Skeletal muscle cell (primary cell): ENCODE data around the gene PTPN1.

Experiments
- DNase-seq: peaks from one replicate; pipeline ENCODE4 v3.0.0-alpha.2; 2010; ENCODE audit warnings: low read depth
- H3K4me3 ChIP-seq: 2 replicates; pipeline ENCODE4 v1.5.1; 2011; ENCODE audit warnings: low read depth, mild to moderate bottlenecking, control low read depth, low read length, moderate library complexity

Gene PTPN1

GRCh38 chr20:50547964-50548363 lies 37.8 kb downstream of the PTPN1 start:
- H3K4me3 ChIP-seq = no peak overlapping the region
- no peak for DNase-seq

- no peak for DNase-seq
Observed at GRCh38 chr20:50548396-50548795, 38.2 kb downstream of the PTPN1 start.

GRCh38 chr20:50550531-50550930 lies 40.3 kb downstream of the PTPN1 start:
- DNase-seq = no peak
- no peak overlapping the region for H3K4me3 ChIP-seq

More at GRCh38 chr20:50548396-50548795, 38.2 kb downstream of the PTPN1 start:
- H3K4me3 ChIP-seq = no peak overlapping the region

GRCh38 chr20:50551288-50551687 lies 41.1 kb downstream of the PTPN1 start:
- no peak overlapping the region for H3K4me3 ChIP-seq
- no peak for DNase-seq

GRCh38 chr20:50552979-50553378 lies 42.8 kb downstream of the PTPN1 start:
- H3K4me3 ChIP-seq = no peak overlapping the region
- no peak for DNase-seq

GRCh38 chr20:50554694-50555579 lies 44.8 kb downstream of the PTPN1 start:
- H3K4me3 ChIP-seq = no peak overlapping the region

GRCh38 chr20:50555662-50556061 lies 45.5 kb downstream of the PTPN1 start:
- H3K4me3 ChIP-seq = no peak overlapping the region
- DNase-seq = no peak

More at GRCh38 chr20:50554694-50555579, 44.8 kb downstream of the PTPN1 start:
- DNase-seq = no peak

GRCh38 chr20:50557549-50558134 lies 47.5 kb downstream of the PTPN1 start:
- no peak overlapping the region for H3K4me3 ChIP-seq
- no peak for DNase-seq

GRCh38 chr20:50558483-50558925 lies 48.3 kb downstream of the PTPN1 start:
- peak; percentile 49 for DNase-seq
- no peak overlapping the region for H3K4me3 ChIP-seq

GRCh38 chr20:50559149-50559548 lies 49.0 kb downstream of the PTPN1 start:
- DNase-seq = no peak
- no peak overlapping the region for H3K4me3 ChIP-seq

- no peak overlapping the region for H3K4me3 ChIP-seq
- no peak for DNase-seq
Observed at GRCh38 chr20:50559856-50560638, 49.9 kb downstream of the PTPN1 start.

- no peak for DNase-seq
- no peak overlapping the region for H3K4me3 ChIP-seq
Observed at GRCh38 chr20:50560867-50561266, 50.7 kb downstream of the PTPN1 start.

GRCh38 chr20:50561379-50562078 lies 51.3 kb downstream of the PTPN1 start:
- H3K4me3 ChIP-seq = no peak overlapping the region

GRCh38 chr20:50562262-50562701 lies 52.1 kb downstream of the PTPN1 start:
- H3K4me3 ChIP-seq = no peak overlapping the region
- DNase-seq = no peak

More at GRCh38 chr20:50561379-50562078, 51.3 kb downstream of the PTPN1 start:
- DNase-seq = peak; percentile 90

- no peak for DNase-seq
- no peak overlapping the region for H3K4me3 ChIP-seq
Observed at GRCh38 chr20:50563133-50563944, 53.2 kb downstream of the PTPN1 start.

GRCh38 chr20:50565383-50565782 lies 55.2 kb downstream of the PTPN1 start:
- no peak overlapping the region for H3K4me3 ChIP-seq
- no peak for DNase-seq

- no peak overlapping the region for H3K4me3 ChIP-seq
- DNase-seq = no peak
Observed at GRCh38 chr20:50565871-50566270, 55.7 kb downstream of the PTPN1 start.

GRCh38 chr20:50567860-50568548 lies 57.8 kb downstream of the PTPN1 start:
- no peak overlapping the region for H3K4me3 ChIP-seq
- no peak for DNase-seq
